Duodenal mucosa (tissue), 2 donors: ENCODE measurements around the gene DAND5.

Experiments
- H3K27ac ChIP-seq: one replicate; pipeline ENCODE4 v1.7.0; 2013; ENCODE audit warnings: low read depth, low read length
- H3K27me3 ChIP-seq, 2 donors: one replicate each; pipeline ENCODE4 v1.7.0; 2013; ENCODE audit warnings: low read length in 2 of 2, control low read depth in 1 of 2; ENCODE audit not compliant: insufficient read depth in 2 of 2, control insufficient read depth in 1 of 2
- H3K36me3 ChIP-seq, 2 donors: one replicate each; pipeline ENCODE4 v1.7.0; 2013; ENCODE audit warnings: low read length in 2 of 2, control low read depth in 1 of 2; ENCODE audit not compliant: insufficient read depth in 2 of 2, control insufficient read depth in 1 of 2
- H3K4me1 ChIP-seq, 2 donors: one replicate each; pipeline ENCODE4 v1.7.0; 2013; ENCODE audit warnings: low read length in 2 of 2, control low read depth in 1 of 2; ENCODE audit not compliant: insufficient read depth in 2 of 2, control insufficient read depth in 1 of 2
- H3K4me3 ChIP-seq, 2 donors: one replicate each; pipeline ENCODE4 v1.7.0; 2013; ENCODE audit warnings: low read length in 2 of 2, low read depth in 1 of 2
- H3K9ac ChIP-seq, 2 donors: one replicate each; pipeline ENCODE4 v1.7.0; 2013; ENCODE audit warnings: low read length in 2 of 2, low read depth in 1 of 2
- H3K9me3 ChIP-seq, 2 donors: one replicate each; pipeline ENCODE4 v1.7.0; 2013; ENCODE audit warnings: low read length in 2 of 2, control low read depth in 1 of 2; ENCODE audit not compliant: control insufficient read depth in 1 of 2

DAND5 gene

DNA sequence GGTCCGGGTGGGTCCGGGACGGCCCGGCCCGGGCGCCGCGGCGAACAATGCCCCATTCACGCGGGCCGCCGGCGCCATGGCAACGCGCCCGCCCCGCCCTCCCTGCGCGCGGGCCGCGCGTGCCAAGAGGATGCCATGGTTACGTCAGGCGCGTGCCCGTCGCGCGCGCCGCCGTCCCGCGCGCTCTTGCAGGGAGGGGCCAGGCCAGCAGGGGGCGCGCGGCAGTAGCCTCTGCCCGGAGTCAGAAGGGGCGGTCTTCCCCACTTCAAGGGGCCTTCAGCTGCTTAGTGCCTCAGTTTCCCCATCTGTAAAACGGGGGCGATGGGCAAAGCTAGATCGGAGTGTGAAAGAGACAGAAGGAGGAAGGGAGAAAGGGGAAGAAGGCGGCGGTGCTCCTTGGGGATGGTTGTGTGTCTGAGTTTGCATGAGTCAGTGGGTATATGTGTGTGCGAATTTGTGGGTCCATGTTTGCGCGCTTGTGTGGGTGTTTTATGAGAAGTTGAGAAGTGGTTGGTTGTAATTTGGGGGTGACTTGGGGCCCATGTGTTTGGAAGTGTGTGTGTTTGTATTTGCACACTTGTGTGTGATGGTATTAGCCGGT lies 14.3 kb downstream of the DAND5 start:
- Histone ChIP-seq H3K4me3 (no peak overlapping the region), H3K27ac (no peak overlapping the region), H3K9ac (no peak overlapping the region), H3K36me3 (no peaks in the 10 kb centered on the region), H3K27me3 (peaks cover 5 to 6% of the 10 kb centered on the region in 2 donors), H3K9me3 (no peaks in the 10 kb centered on the region), H3K4me1 (peaks cover 21 to 23% of the 10 kb centered on the region in 2 donors)

DNA sequence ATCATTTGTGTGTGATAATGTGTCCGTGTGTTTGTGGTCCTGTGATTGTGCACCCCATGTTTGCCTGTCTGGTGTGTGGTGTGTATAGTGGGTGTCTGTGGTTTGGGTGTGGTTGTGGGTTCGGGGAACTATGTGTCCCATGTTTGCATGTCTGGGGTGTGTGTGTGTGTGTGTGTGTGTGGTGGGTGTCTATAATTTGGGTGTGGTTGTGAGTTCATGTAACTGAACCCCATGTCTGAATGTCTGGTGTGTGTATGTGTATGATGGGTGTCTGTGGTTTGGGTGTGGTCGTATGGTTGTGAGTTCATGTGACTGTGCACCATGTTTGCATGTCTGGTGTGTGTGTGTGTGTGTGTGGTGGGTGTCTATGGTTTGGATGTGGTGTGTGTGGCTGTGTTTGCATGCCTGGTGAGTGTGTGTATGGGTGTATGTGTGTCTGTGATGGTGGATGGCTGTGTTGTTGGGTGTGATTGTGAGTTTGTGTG lies 14.8 kb downstream of the DAND5 start:
- Histone ChIP-seq H3K27ac (no peak overlapping the region), H3K4me1 (peaks cover 21 to 23% of the 10 kb centered on the region in 2 donors), H3K36me3 (no peaks in the 10 kb centered on the region), H3K9me3 (no peaks in the 10 kb centered on the region), H3K27me3 (peaks cover 5 to 6% of the 10 kb centered on the region in 2 donors), H3K9ac (peak overlapping the region in 1 of 2 donors; percentile 8), H3K4me3 (no peak overlapping the region)

DNA sequence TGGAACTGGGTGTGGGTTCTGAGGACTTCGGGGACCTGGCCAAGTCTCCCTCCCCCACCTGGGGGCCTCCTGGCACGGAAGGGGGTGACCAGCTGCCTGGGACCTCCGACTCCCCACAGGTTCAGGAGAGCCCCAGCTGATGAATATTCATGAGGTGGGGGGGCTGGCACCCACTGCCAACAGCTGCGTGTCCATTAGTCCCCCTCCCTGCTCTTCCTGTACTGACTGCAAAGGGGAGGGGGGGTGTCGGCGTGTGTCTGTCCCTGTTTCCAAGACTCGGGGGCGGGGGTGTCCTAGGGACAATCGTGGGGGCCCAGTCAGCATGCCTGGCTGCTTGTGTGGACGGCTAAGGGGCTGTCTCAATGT lies 15.3 kb downstream of the DAND5 start:
- H3K4me1 ChIP-seq, result peaks cover 21 to 23% of the 10 kb centered on the region in 2 donors
- peak overlapping the region in 1 of 2 donors; percentile 5 for H3K4me3 ChIP-seq
- H3K9ac ChIP-seq, result peak overlapping the region; percentile 8 to 61
- peaks cover 5 to 6% of the 10 kb centered on the region in 2 donors for H3K27me3 ChIP-seq
- no peaks in the 10 kb centered on the region for H3K36me3 ChIP-seq
- H3K27ac ChIP-seq, result no peak overlapping the region
- no peaks in the 10 kb centered on the region for H3K9me3 ChIP-seq

DNA sequence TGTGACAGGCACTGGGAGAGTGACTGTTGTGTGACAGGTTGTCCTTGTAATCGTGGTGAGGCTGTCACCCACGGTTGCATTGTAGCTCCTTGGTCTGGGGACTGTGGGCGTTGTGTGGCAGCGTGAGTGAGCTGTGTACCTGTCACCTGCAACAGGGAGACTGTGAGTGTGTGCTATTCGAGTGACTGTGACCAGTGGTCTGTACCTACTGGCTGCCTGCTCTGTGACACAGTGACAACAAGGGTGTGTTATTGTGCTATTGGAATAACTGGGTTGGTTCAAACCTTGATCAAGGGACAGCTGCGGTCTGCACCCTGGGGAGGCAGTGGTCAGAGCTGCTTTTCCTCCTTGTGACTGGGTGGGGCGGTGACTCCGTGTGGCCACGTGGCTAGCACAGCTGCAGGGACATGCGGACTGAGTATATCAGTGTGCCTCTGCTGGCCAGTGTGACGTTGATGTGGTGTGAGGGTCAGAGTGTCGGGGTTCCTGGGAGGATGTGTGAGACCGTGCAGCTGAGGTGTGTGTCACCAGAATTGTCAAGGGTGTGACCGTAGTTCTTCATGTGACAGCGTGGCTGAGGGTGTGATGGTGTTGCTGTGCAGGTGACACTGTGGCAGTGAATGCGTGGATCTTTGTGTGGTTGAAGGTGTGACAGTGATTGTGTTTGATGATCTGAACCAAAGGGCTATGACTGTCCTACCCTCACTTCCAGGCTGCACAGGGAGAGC lies 15.8 kb downstream of the DAND5 start:
- Histone ChIP-seq H3K27me3 (peaks cover 5 to 6% of the 10 kb centered on the region in 2 donors), H3K27ac (no peak overlapping the region), H3K9me3 (no peaks in the 10 kb centered on the region), H3K36me3 (no peaks in the 10 kb centered on the region), H3K9ac (peak overlapping the region; percentile 8 to 61), H3K4me3 (peak overlapping the region in 1 of 2 donors; percentile 5), H3K4me1 (peaks cover 21 to 23% of the 10 kb centered on the region in 2 donors)

DNA sequence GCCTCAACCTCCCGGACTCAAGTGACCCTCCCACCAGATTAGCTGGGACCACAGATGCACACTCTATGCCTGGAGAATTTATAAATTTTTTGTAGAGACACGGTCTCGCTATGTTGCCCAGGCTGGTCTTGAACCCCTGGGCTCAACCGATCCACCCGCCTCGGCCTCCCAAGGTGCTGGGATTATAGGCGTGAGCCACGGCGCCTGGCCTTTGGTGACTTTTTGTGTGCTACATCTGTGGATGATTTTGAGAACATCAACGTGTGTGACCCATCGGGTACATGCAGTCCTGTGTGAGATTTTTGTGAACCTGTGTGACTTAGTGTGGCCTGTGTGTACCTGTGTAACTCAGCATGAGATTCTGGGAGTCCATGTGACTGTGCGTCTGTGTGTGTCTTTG lies 17.4 kb downstream of the DAND5 start:
- Histone ChIP-seq H3K9ac (no peak overlapping the region), H3K27ac (no peak overlapping the region), H3K4me3 (no peak overlapping the region), H3K27me3 (peaks cover 2 to 5% of the 10 kb centered on the region in 2 donors), H3K9me3 (no peaks in the 10 kb centered on the region), H3K36me3 (no peaks in the 10 kb centered on the region), H3K4me1 (peaks cover 21 to 23% of the 10 kb centered on the region in 2 donors)

DNA sequence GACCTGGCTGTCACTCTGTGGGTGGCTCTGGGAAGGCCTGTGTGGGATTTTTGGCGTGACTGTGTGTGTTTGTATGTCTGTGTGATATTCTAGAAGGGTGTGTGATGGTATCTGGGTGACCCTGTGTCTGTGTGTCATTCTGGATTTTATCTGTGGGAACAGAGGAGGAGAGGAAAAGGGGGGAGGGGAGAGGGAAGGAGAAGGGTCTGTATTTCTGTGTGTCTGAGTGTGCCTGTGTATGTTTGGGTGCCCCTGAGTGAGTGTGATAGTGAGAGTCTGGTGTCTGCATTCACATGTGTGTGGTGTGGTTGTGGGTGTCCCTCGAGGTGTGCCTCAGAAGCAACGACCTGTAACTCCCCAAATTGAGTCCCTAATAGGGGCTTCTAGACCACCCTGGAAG lies 17.8 kb downstream of the DAND5 start:
- H3K4me3 ChIP-seq, result no peak overlapping the region
- peaks cover 21 to 23% of the 10 kb centered on the region in 2 donors for H3K4me1 ChIP-seq
- no peaks in the 10 kb centered on the region for H3K36me3 ChIP-seq
- no peak overlapping the region for H3K9ac ChIP-seq
- H3K27ac ChIP-seq, result no peak overlapping the region
- H3K27me3 ChIP-seq, result peaks cover 2 to 5% of the 10 kb centered on the region in 2 donors
- no peaks in the 10 kb centered on the region for H3K9me3 ChIP-seq

DNA sequence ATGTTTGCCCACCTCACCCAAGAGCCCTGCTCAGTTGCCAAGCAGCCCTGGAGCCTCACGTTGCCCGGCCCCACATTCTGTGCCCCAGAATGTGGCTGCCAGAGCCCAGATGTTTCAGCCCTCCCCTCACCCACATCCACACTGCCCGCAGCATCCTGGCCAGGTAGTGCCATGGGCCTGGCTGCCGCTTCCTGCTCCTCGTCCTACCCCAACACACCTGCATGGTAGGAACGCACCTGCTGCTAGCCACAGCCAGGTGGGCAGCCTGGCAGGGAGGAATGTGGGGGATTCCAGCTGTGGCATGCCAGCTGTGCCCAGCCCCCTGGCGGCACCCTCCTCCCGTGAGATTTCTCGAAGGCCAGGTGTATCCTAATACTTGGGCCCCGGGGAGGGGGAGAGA lies 18.4 kb downstream of the DAND5 start:
- Histone ChIP-seq H3K4me3 (no peak overlapping the region), H3K27ac (no peak overlapping the region), H3K27me3 (no peaks in the 10 kb centered on the region), H3K9ac (no peak overlapping the region), H3K4me1 (peaks cover 21 to 23% of the 10 kb centered on the region in 2 donors), H3K36me3 (no peaks in the 10 kb centered on the region), H3K9me3 (no peaks in the 10 kb centered on the region)

DNA sequence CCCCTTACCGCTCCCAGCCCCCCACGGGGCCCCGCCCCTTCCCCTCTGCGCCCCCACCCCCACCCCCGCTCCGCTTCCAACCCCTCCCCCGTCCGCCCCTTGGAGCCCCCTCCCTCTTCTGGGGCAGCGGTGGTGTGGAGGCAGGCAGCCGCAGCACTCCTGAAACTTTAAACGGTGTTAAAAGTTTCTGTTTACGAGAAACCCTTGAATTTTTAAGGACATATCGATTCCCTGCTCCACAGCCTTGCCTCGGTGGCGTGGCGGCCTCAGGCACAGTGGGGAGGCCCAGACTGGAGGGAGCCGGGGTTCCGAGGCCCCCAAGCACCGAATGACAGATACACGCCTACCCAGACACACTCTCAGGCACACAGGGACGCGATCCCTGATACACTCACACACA lies 21.1 kb downstream of the DAND5 start:
- H3K27me3 ChIP-seq, result no peaks in the 10 kb centered on the region
- no peaks in the 10 kb centered on the region for H3K9me3 ChIP-seq
- no peak overlapping the region for H3K4me3 ChIP-seq
- H3K9ac ChIP-seq, result no peak overlapping the region
- H3K36me3 ChIP-seq, result no peaks in the 10 kb centered on the region
- H3K4me1 ChIP-seq, result peaks cover 9 to 13% of the 10 kb centered on the region in 2 donors
- H3K27ac ChIP-seq, result no peak overlapping the region

DNA sequence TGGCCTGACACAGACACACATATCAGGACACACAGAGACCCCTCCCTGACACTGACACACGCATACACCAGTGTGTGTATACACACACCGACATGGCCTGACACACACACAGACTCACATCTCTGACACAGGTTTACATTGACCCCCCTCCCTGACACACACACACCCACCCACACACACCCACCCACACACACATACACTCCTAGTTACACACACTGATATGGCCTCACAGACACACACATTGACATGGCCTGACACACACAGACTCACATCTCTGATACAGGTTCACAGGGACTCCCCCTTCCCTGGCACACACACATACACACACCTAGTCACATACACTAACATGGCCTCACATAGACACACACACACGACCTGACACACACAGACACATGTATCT lies 21.5 kb downstream of the DAND5 start:
- Histone ChIP-seq H3K9me3 (no peaks in the 10 kb centered on the region), H3K9ac (no peak overlapping the region), H3K27me3 (no peaks in the 10 kb centered on the region), H3K4me1 (peaks cover 5 to 9% of the 10 kb centered on the region in 2 donors), H3K36me3 (no peaks in the 10 kb centered on the region), H3K27ac (no peak overlapping the region), H3K4me3 (no peak overlapping the region)

DNA sequence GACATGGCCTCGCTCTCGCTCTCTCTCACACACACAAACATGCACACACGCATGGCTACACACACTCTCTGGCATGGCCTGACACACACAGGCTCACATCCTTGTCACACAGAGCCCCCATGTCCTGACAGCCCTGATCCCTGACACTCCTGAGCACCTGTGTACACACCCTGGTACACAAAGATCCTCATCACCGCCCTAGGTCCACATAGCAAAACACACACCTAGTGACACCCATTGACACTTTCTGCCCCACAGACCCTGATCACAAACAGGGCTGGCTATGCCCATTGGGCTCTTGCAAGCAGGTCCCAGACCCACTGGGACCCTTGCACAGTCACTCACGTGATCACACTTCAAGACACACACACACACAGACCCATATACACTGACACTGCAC lies 21.9 kb downstream of the DAND5 start:
- Histone ChIP-seq H3K9me3 (no peaks in the 10 kb centered on the region), H3K4me3 (no peak overlapping the region), H3K4me1 (peaks cover 4 to 6% of the 10 kb centered on the region in 2 donors), H3K27me3 (no peaks in the 10 kb centered on the region), H3K36me3 (no peaks in the 10 kb centered on the region), H3K9ac (no peak overlapping the region), H3K27ac (no peak overlapping the region)
